ENCODE data around the gene IFNA13.
"Not testable (repeated sequence)": the region's sequence is repeated elsewhere in the genome, so short reads cannot be mapped to it uniquely, and the experiment has no call there.

IFNA13 gene

GRCh38 chr9:21381448-21382339 is 13.8 kb upstream of the IFNA13 start:
- peaks cover 0 to 19% of the 10 kb centered on the region in 2 donors for H3K27me3 ChIP-seq
- H3K4me1 ChIP-seq: no peaks in the 10 kb centered on the region
- no peak overlapping the region for H3K27ac ChIP-seq
- no peak overlapping the region for H3K4me3 ChIP-seq
- no peak for TF ChIP-seq CTCF (IDR thresholded peaks at IDR 0.05)
- no peak for DNase-seq
- no peaks in the 10 kb centered on the region for H3K9me3 ChIP-seq
- intact Hi-C loops (cut with DNase I; ENCODE audit: low total_unique reads): loop anchor here (2.0 kb wide), 1 partner anchor 25 kb away; no protein-coding TSS in a partner anchor
- no peaks in the 10 kb centered on the region for H3K36me3 ChIP-seq

GRCh38 chr9:21371467-21371866 is 3.6 kb upstream of the IFNA13 start:
- DNase-seq; H3K27ac ChIP-seq; intact Hi-C loops (cut with DNase I; ENCODE audit: low total_unique reads); H3K9me3 ChIP-seq; H3K4me1 ChIP-seq; H3K36me3 ChIP-seq; H3K4me3 ChIP-seq; H3K27me3 ChIP-seq: not testable (repeated sequence)

- H3K36me3 ChIP-seq; H3K9me3 ChIP-seq; H3K27me3 ChIP-seq; H3K4me3 ChIP-seq; H3K4me1 ChIP-seq; intact Hi-C loops (cut with DNase I; ENCODE audit: low total_unique reads); DNase-seq; H3K27ac ChIP-seq: not testable (repeated sequence)
Measured at GRCh38 chr9:21367169-21367568, 688 bp downstream of the IFNA13 start.

GRCh38 chr9:21362287-21362686 is 5.6 kb downstream of the IFNA13 start:
- H3K36me3 ChIP-seq: no peaks in the 10 kb centered on the region
- H3K27ac ChIP-seq: no peak overlapping the region
- no peak for DNase-seq
- H3K9me3 ChIP-seq: no peaks in the 10 kb centered on the region
- H3K4me3 ChIP-seq: no peak overlapping the region
- H3K27me3 ChIP-seq: peaks cover 0 to 8% of the 10 kb centered on the region in 2 donors
- intact Hi-C loops (cut with DNase I; ENCODE audit: low total_unique reads): no loop called here
- H3K4me1 ChIP-seq: no peaks in the 10 kb centered on the region
- TF ChIP-seq CTCF (IDR thresholded peaks at IDR 0.05): no peak

- DNase-seq: no peak
- TF ChIP-seq CTCF (IDR thresholded peaks at IDR 0.05): no peak
- no peaks in the 10 kb centered on the region for H3K4me1 ChIP-seq
- H3K4me3 ChIP-seq: no peak overlapping the region
- H3K27ac ChIP-seq: no peak overlapping the region
- H3K36me3 ChIP-seq: no peaks in the 10 kb centered on the region
- intact Hi-C loops (cut with DNase I; ENCODE audit: low total_unique reads): no loop called here
- H3K27me3 ChIP-seq: peaks cover 0 to 2% of the 10 kb centered on the region in 2 donors
- H3K9me3 ChIP-seq: no peaks in the 10 kb centered on the region
Measured at GRCh38 chr9:21357479-21358460, 10.1 kb downstream of the IFNA13 start.

- H3K36me3 ChIP-seq: no peaks in the 10 kb centered on the region
- no peak within 1 kb of the TSS for H3K27ac ChIP-seq
- H3K4me3 ChIP-seq: no peak within 1 kb of the TSS
- H3K9me3 ChIP-seq: no peaks in the 10 kb centered on the region
- intact Hi-C loops (cut with DNase I; ENCODE audit: low total_unique reads): no loop called here
- no peaks in the 10 kb centered on the region for H3K4me1 ChIP-seq
- no peak for TF ChIP-seq CTCF (IDR thresholded peaks at IDR 0.05)
- no peak for DNase-seq
- peaks cover 0 to 6% of the 10 kb centered on the region in 2 donors for H3K27me3 ChIP-seq
Measured at GRCh38 chr9:21350787-21351186, 17.1 kb downstream of the IFNA13 start, which contains the start of gene IFNA6. IFNA6 (minus strand) TSS chr9:21350887; CDS start chr9:21350887, 0 bp downstream.

All from tibial artery (tissue), 4 donors.